MM.1S (cell line): ENCODE measurements around the gene RBL2.
A peak's percentile ranks its signal among the peaks of the same experiment; 100 is the strongest.

ENCODE experiments used
- DNase-seq: peaks from one replicate; pipeline ENCODE4 v3.0.0-alpha.2; 2015
- H2AFZ ChIP-seq: fragments of 300-600 bp; sonication (generic); 2 replicates; pipeline ENCODE4 v1.6.0; 2016; ENCODE audit warnings: antibody characterized with exemption, low read length
- H3F3A ChIP-seq: fragments of 300-600 bp; sonication (generic); 2 replicates; pipeline ENCODE4 v1.6.1; 2016; ENCODE audit warnings: mild to moderate bottlenecking, antibody characterized with exemption, low read length, moderate library complexity, mixed read lengths; ENCODE audit not compliant: insufficient read depth
- H3K27ac ChIP-seq: fragments of 300-600 bp; sonication (generic); 2 replicates; pipeline ENCODE4 v1.5.1; 2016; ENCODE audit warnings: mild to moderate bottlenecking, low read length
- H3K27me3 ChIP-seq: fragments of 300-600 bp; sonication (generic); replicated peaks from 2 replicates; pipeline ENCODE4 v1.6.0; 2016; ENCODE audit warnings: low read length; ENCODE audit not compliant: insufficient read depth
- H3K36me3 ChIP-seq: fragments of 300-600 bp; sonication (generic); replicated peaks from 2 replicates; pipeline ENCODE4 v1.6.1; 2016; ENCODE audit warnings: mild to moderate bottlenecking, low read length, mixed read lengths; ENCODE audit not compliant: insufficient read depth
- H3K4me1 ChIP-seq: fragments of 300-600 bp; sonication (generic); 2 replicates; pipeline ENCODE4 v1.6.1; 2016; ENCODE audit warnings: low read length, mixed read lengths
- H3K4me2 ChIP-seq: fragments of 300-600 bp; sonication (generic); 2 replicates; pipeline ENCODE4 v1.6.0; 2016; ENCODE audit warnings: low read depth, low read length
- H3K4me3 ChIP-seq: fragments of 300-600 bp; sonication (generic); 2 replicates; pipeline ENCODE4 v1.5.1; 2016; ENCODE audit warnings: low read length, mixed read lengths
- H3K79me2 ChIP-seq: fragments of 300-600 bp; sonication (generic); 2 replicates; pipeline ENCODE4 v1.6.1; 2016; ENCODE audit warnings: mixed run types, low read length, mixed read lengths
- H3K9ac ChIP-seq: fragments of 300-600 bp; sonication (generic); 2 replicates; pipeline ENCODE4 v1.6.1; 2016; ENCODE audit warnings: low read length, mixed read lengths
- H3K9me2 ChIP-seq: fragments of 300-600 bp; sonication (generic); replicated peaks from 2 replicates; pipeline ENCODE4 v1.6.1; 2016; ENCODE audit warnings: mild to moderate bottlenecking, low read length, mixed read lengths; ENCODE audit not compliant: insufficient read depth
- H3K9me3 ChIP-seq: fragments of 300-600 bp; sonication (generic); replicated peaks from 2 replicates; pipeline ENCODE4 v1.6.1; 2016; ENCODE audit warnings: mild to moderate bottlenecking, low read length, mixed read lengths; ENCODE audit not compliant: insufficient read depth
- H4K20me1 ChIP-seq: fragments of 300-600 bp; sonication (generic); 2 replicates; pipeline ENCODE4 v1.6.1; 2016; ENCODE audit warnings: mild to moderate bottlenecking, low read length, moderate library complexity, mixed read lengths; ENCODE audit not compliant: insufficient read depth
- CTCF ChIP-seq: fragments of 300-600 bp; sonication (generic); IDR thresholded peaks from 2 replicates; pipeline ENCODE4 v1.5.1; 2016; ENCODE audit warnings: antibody characterized with exemption, low read length, mixed read lengths
- EZH2 ChIP-seq: fragments of 300-600 bp; sonication (generic); optimal IDR thresholded peaks from 2 replicates; pipeline ENCODE3; 2017; ENCODE audit warnings: low read depth, mild to moderate bottlenecking, antibody characterized with exemption, low read length, mixed read lengths
- EZH2phosphoT487 ChIP-seq: fragments of 300-600 bp; sonication (generic); IDR thresholded peaks from 2 replicates; pipeline ENCODE4 v1.6.1; 2018; ENCODE audit warnings: antibody characterized with exemption, low read length

The RBL2 gene

GRCh38 chr16:53492503-53492902 lies 58.2 kb downstream of the RBL2 start:
- peaks cover 14% of the 10 kb centered on the region for H3K36me3 ChIP-seq
- TF ChIP-seq EZH2phosphoT487 (no peak), EZH2 (no peak), CTCF (no peak)
- no peaks in the 10 kb centered on the region for H3K27me3 ChIP-seq

GRCh38 chr16:53494636-53495035 lies 60.4 kb downstream of the RBL2 start:
- Histone ChIP-seq H3K4me3 (no peak overlapping the region), H3K9me2 (no peaks in the 10 kb centered on the region), H3K36me3 (peaks cover 14% of the 10 kb centered on the region; the same call in 1 of the 2 replicates), H3K4me2 (no peak overlapping the region), H3F3A (no peaks in the 10 kb centered on the region), H4K20me1 (no peaks in the 10 kb centered on the region), H3K9ac (no peak overlapping the region), H2AFZ (no peak overlapping the region), H3K4me1 (no peaks in the 10 kb centered on the region), H3K79me2 (no peaks in the 10 kb centered on the region), H3K27ac (no peak overlapping the region), H3K9me3 (no peaks in the 10 kb centered on the region), H3K27me3 (no peaks in the 10 kb centered on the region)
- DNase-seq = no peak
- TF ChIP-seq EZH2 = no peak
- no peak for TF ChIP-seq EZH2phosphoT487
- no peak for TF ChIP-seq CTCF

More at GRCh38 chr16:53492503-53492902, 58.2 kb downstream of the RBL2 start:
- no peak overlapping the region for H2AFZ ChIP-seq
- H3K4me3 ChIP-seq = no peak overlapping the region
- H4K20me1 ChIP-seq = no peaks in the 10 kb centered on the region
- DNase-seq = no peak
- no peak overlapping the region for H3K9ac ChIP-seq
- H3K4me1 ChIP-seq = no peaks in the 10 kb centered on the region
- no peaks in the 10 kb centered on the region for H3K79me2 ChIP-seq
- no peaks in the 10 kb centered on the region for H3K9me3 ChIP-seq
- H3K27ac ChIP-seq = no peak overlapping the region
- H3K9me2 ChIP-seq = no peaks in the 10 kb centered on the region
- H3K4me2 ChIP-seq = no peak overlapping the region
- H3F3A ChIP-seq = no peaks in the 10 kb centered on the region

- no peaks in the 10 kb centered on the region for H3K9me2 ChIP-seq
- no peaks in the 10 kb centered on the region for H3K9me3 ChIP-seq
- no peak overlapping the region for H3K4me3 ChIP-seq
- peaks cover 14% of the 10 kb centered on the region; the same call in 1 of the 2 replicates for H3K36me3 ChIP-seq
- DNase-seq = no peak
- peaks cover 4% of the 10 kb centered on the region; the same call in 1 of the 2 replicates for H3K79me2 ChIP-seq
- no peak overlapping the region for H2AFZ ChIP-seq
- H3K27ac ChIP-seq = no peak overlapping the region
- no peaks in the 10 kb centered on the region for H4K20me1 ChIP-seq
- TF ChIP-seq EZH2phosphoT487 = no peak
- no peak for TF ChIP-seq EZH2
- peak; percentile 18 for TF ChIP-seq CTCF
- H3K4me1 ChIP-seq = no peaks in the 10 kb centered on the region
- H3F3A ChIP-seq = no peaks in the 10 kb centered on the region
- no peak overlapping the region for H3K4me2 ChIP-seq
- H3K9ac ChIP-seq = no peak overlapping the region
- no peaks in the 10 kb centered on the region for H3K27me3 ChIP-seq
These were observed 61.1 kb downstream of the RBL2 start for GRCh38 chr16:53495325-53495724.
